HEK293 (cell line): ENCODE measurements around the gene DBN1.

Experiments
- ATF2 ChIP-seq: fragments of 450-650 bp; formaldehyde crosslinking; IDR thresholded peaks from 2 replicates; pipeline ENCODE4 v1.5.1; 2016; ENCODE audit warnings: missing biosample characterization, missing genetic modification characterization, low read depth
- BCL11B ChIP-seq: fragments of 450-650 bp; formaldehyde crosslinking; IDR thresholded peaks from 2 replicates; pipeline ENCODE4 v1.5.1; 2016; ENCODE audit warnings: low read depth, missing biosample characterization, missing genetic modification characterization
- BCL6B ChIP-seq: fragments of 450-650 bp; formaldehyde crosslinking; IDR thresholded peaks from 2 replicates; pipeline ENCODE4 v1.5.1; 2017; ENCODE audit warnings: missing biosample characterization, missing genetic modification characterization
- EGR2 ChIP-seq: fragments of 450-650 bp; formaldehyde crosslinking; IDR thresholded peaks from 2 replicates; pipeline ENCODE4 v1.5.1; 2016; ENCODE audit warnings: low read depth, missing biosample characterization, missing genetic modification characterization
- GLI4 ChIP-seq: fragments of 450-650 bp; formaldehyde crosslinking; IDR thresholded peaks from 2 replicates; pipeline ENCODE4 v1.5.1; 2016; ENCODE audit warnings: missing biosample characterization, missing genetic modification characterization
- GLIS2 ChIP-seq: fragments of 450-650 bp; formaldehyde crosslinking; IDR thresholded peaks from 2 replicates; pipeline ENCODE4 v1.5.1; 2016; ENCODE audit warnings: missing biosample characterization, missing genetic modification characterization
- KLF17 ChIP-seq: fragments of 450-650 bp; formaldehyde crosslinking; IDR thresholded peaks from 2 replicates; pipeline ENCODE4 v1.5.1; 2016; ENCODE audit warnings: missing biosample characterization, missing genetic modification characterization
- KLF8 ChIP-seq: fragments of 450-650 bp; formaldehyde crosslinking; IDR thresholded peaks from 2 replicates; pipeline ENCODE4 v1.5.1; 2016; ENCODE audit warnings: missing biosample characterization, missing genetic modification characterization
- KLF9 ChIP-seq: fragments of 450-650 bp; formaldehyde crosslinking; IDR thresholded peaks from 2 replicates; pipeline ENCODE4 v1.5.1; 2016; ENCODE audit warnings: missing biosample characterization, missing genetic modification characterization, low read depth
- OSR2 ChIP-seq: fragments of 450-650 bp; formaldehyde crosslinking; IDR thresholded peaks from 2 replicates; pipeline ENCODE4 v1.5.1; 2016; ENCODE audit warnings: missing biosample characterization, missing genetic modification characterization
- REPIN1 ChIP-seq: fragments of 450-650 bp; formaldehyde crosslinking; IDR thresholded peaks from 2 replicates; pipeline ENCODE4 v1.5.1; 2017; ENCODE audit warnings: missing biosample characterization, missing genetic modification characterization, low read depth
- SCRT2 ChIP-seq: fragments of 450-650 bp; formaldehyde crosslinking; IDR thresholded peaks from 2 replicates; pipeline ENCODE4 v1.5.1; 2016; ENCODE audit warnings: missing biosample characterization, missing genetic modification characterization
- SP7 ChIP-seq: fragments of 450-650 bp; formaldehyde crosslinking; IDR thresholded peaks from 2 replicates; pipeline ENCODE4 v1.5.1; 2016; ENCODE audit warnings: missing biosample characterization, missing genetic modification characterization
- TRIM28 ChIP-seq: IDR thresholded peaks from 2 replicates; pipeline ENCODE4 v1.6.1; 2011; ENCODE audit warnings: low read length, control low read depth, borderline replicate concordance
- YY1 ChIP-seq: fragments of 450-650 bp; formaldehyde crosslinking; IDR thresholded peaks from 2 replicates; pipeline ENCODE4 v1.5.1; 2018; ENCODE audit warnings: missing biosample characterization, missing genetic modification characterization
- ZNF121 ChIP-seq: fragments of 450-650 bp; formaldehyde crosslinking; IDR thresholded peaks from 2 replicates; pipeline ENCODE4 v1.5.1; 2016; ENCODE audit warnings: missing biosample characterization, missing genetic modification characterization
- ZNF169 ChIP-seq: fragments of 450-650 bp; formaldehyde crosslinking; IDR thresholded peaks from 2 replicates; pipeline ENCODE4 v1.5.1; 2016; ENCODE audit warnings: missing biosample characterization, missing genetic modification characterization
- ZNF175 ChIP-seq: fragments of 450-650 bp; formaldehyde crosslinking; IDR thresholded peaks from 2 replicates; pipeline ENCODE4 v1.5.1; 2016; ENCODE audit warnings: missing biosample characterization, missing genetic modification characterization
- ZNF202 ChIP-seq: fragments of 450-650 bp; formaldehyde crosslinking; IDR thresholded peaks from 2 replicates; pipeline ENCODE4 v1.5.1; 2016; ENCODE audit warnings: missing biosample characterization, missing genetic modification characterization, borderline replicate concordance
- ZNF239 ChIP-seq: fragments of 450-650 bp; formaldehyde crosslinking; IDR thresholded peaks from 2 replicates; pipeline ENCODE4 v1.5.1; 2016; ENCODE audit warnings: missing biosample characterization, missing genetic modification characterization
- ZNF248 ChIP-seq: fragments of 450-650 bp; formaldehyde crosslinking; IDR thresholded peaks from 2 replicates; pipeline ENCODE4 v1.5.1; 2017; ENCODE audit warnings: missing biosample characterization, missing genetic modification characterization
- ZNF274 ChIP-seq, 2 experiments: fragments of 200-500 bp in 1 of 2; fragments of 450-650 bp in 1 of 2; sonication (Bioruptor generic) in 1 of 2; formaldehyde crosslinking in 1 of 2; IDR thresholded peaks; 2 replicates each; pipeline versions ENCODE4 v1.5.1 to v1.6.1; 2014 to 2016; ENCODE audit warnings: borderline replicate concordance in 1 of 2, inconsistent platforms in 1 of 2, low read length in 1 of 2, missing biosample characterization in 1 of 2, missing genetic modification characterization in 1 of 2
- ZNF433 ChIP-seq: fragments of 450-650 bp; formaldehyde crosslinking; IDR thresholded peaks from 2 replicates; pipeline ENCODE4 v1.5.1; 2016; ENCODE audit warnings: missing biosample characterization, missing genetic modification characterization, low read depth
- ZNF449 ChIP-seq: fragments of 450-650 bp; formaldehyde crosslinking; IDR thresholded peaks from 2 replicates; pipeline ENCODE4 v1.5.1; 2017; ENCODE audit warnings: missing biosample characterization, mild to moderate bottlenecking, missing genetic modification characterization, moderate library complexity
- ZNF513 ChIP-seq: fragments of 450-650 bp; IDR thresholded peaks from 2 replicates; pipeline ENCODE4 v1.5.1; 2018; ENCODE audit warnings: missing biosample characterization, missing genetic modification characterization
- ZNF621 ChIP-seq: fragments of 450-650 bp; formaldehyde crosslinking; IDR thresholded peaks from 2 replicates; pipeline ENCODE4 v1.5.1; 2017; ENCODE audit warnings: missing biosample characterization, missing genetic modification characterization
- ZNF645 ChIP-seq: fragments of 450-650 bp; formaldehyde crosslinking; IDR thresholded peaks from 2 replicates; pipeline ENCODE4; 2016; ENCODE audit warnings: missing biosample characterization, missing genetic modification characterization
- ZNF670 ChIP-seq: fragments of 450-650 bp; formaldehyde crosslinking; IDR thresholded peaks from 2 replicates; pipeline ENCODE4 v1.5.1; 2016; ENCODE audit warnings: missing biosample characterization, missing genetic modification characterization, low read depth
- ZNF701 ChIP-seq: fragments of 450-650 bp; formaldehyde crosslinking; IDR thresholded peaks from 2 replicates; pipeline ENCODE4 v1.5.1; 2016; ENCODE audit warnings: missing biosample characterization, missing genetic modification characterization
- ZNF76 ChIP-seq: fragments of 450-650 bp; formaldehyde crosslinking; IDR thresholded peaks from 2 replicates; pipeline ENCODE4; 2016; ENCODE audit warnings: low read depth, missing biosample characterization, missing genetic modification characterization, borderline replicate concordance
- ZNF843 ChIP-seq: fragments of 450-650 bp; formaldehyde crosslinking; IDR thresholded peaks from 2 replicates; pipeline ENCODE4 v1.5.1; 2016; ENCODE audit warnings: missing biosample characterization, missing genetic modification characterization

DBN1 gene

GRCh38 chr5:177447611-177448243 lies 25.7 kb downstream of the DBN1 start (continued):
- TF ChIP-seq GLI4 (tag by site-specific recombination) (no peak), TRIM28 (no peak), ZNF239 (tag by site-specific recombination) (no peak), ATF2 (tag by site-specific recombination) (no peak), ZNF670 (no peak), ZNF121 (tag by site-specific recombination) (no peak), ZNF843 (tag by site-specific recombination) (no peak), OSR2 (tag by site-specific recombination) (no peak), ZNF701 (tag by site-specific recombination) (no peak), ZNF274 (IDR thresholded peaks at IDR 0.05; ENCODE audit: low read length) (no peak), ZNF274 (tag by site-specific recombination; IDR thresholded peaks at IDR 0.05; ENCODE audit: borderline replicate concordance) (no peak), ZNF76 (tag by site-specific recombination) (no peak), KLF17 (no peak), ZNF202 (tag by site-specific recombination) (no peak), ZNF248 (no peak), ZNF621 (tag by site-specific recombination) (no peak), ZNF513 (peak; percentile 30; the same call in 1 of the 2 replicates), ZNF433 (no peak), ZNF645 (tag by site-specific recombination) (no peak), REPIN1 (tag by site-specific recombination) (no peak), ZNF169 (no peak), ZNF175 (tag by site-specific recombination) (no peak), ZNF449 (peak; percentile 68), BCL6B (no peak), KLF9 (no peak), SCRT2 (no peak), SP7 (tag by site-specific recombination) (peak; percentile 23; the same call in 1 of the 2 replicates), BCL11B (tag by site-specific recombination) (no peak), KLF8 (no peak), GLIS2 (peak; percentile 47), YY1 (tag by site-specific recombination) (no peak), EGR2 (tag by site-specific recombination) (no peak)
